Astrocyte (in vitro differentiated cells and primary cell): ENCODE results near the gene FMOD.

Source experiments
- EZH2 ChIP-seq: IDR thresholded peaks from 2 replicates; pipeline ENCODE4 v1.6.1; 2012; ENCODE audit warnings: mild to moderate bottlenecking, low read length, inconsistent platforms; ENCODE audit not compliant: insufficient read depth
- TF ChIP-seq, protein P1 (sequence below): IDR thresholded peaks from 2 replicates; pipeline ENCODE4 v1.5.1; 2011; ENCODE audit warnings: low read depth, mild to moderate bottlenecking, inconsistent platforms, low read length, moderate library complexity; ENCODE audit not compliant: insufficient read depth

DNA sequence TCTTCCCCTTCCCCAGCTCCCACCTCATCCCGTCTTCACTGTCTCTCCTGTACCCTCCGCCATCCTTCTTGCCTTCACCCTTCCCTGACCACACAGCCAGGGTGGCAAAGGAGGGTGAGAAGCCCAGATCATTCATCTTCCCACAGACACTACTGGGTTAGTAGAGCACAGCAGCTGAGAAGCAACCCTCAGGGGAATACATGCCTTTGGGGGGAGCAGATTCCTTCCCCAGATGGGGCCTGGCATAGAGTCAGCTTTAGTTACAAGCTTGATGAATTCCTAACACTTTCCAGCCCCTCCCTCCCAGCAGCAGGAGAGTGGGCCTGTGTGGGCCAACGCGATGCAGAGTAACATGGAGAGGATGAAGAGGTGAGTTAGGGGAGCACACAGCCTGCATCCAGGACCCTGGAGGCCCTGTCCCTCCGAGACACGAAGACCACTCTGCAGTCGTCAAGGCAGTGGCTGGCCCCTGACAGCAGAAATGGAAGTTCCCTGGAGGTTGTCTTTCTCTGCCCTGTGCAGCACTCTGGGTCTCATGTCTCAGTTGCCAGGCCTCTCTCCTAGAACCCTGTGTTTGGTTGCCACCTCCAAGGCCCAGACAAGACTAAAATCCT, 54.4 kb downstream of the FMOD start:
- TF ChIP-seq, protein P1, sequence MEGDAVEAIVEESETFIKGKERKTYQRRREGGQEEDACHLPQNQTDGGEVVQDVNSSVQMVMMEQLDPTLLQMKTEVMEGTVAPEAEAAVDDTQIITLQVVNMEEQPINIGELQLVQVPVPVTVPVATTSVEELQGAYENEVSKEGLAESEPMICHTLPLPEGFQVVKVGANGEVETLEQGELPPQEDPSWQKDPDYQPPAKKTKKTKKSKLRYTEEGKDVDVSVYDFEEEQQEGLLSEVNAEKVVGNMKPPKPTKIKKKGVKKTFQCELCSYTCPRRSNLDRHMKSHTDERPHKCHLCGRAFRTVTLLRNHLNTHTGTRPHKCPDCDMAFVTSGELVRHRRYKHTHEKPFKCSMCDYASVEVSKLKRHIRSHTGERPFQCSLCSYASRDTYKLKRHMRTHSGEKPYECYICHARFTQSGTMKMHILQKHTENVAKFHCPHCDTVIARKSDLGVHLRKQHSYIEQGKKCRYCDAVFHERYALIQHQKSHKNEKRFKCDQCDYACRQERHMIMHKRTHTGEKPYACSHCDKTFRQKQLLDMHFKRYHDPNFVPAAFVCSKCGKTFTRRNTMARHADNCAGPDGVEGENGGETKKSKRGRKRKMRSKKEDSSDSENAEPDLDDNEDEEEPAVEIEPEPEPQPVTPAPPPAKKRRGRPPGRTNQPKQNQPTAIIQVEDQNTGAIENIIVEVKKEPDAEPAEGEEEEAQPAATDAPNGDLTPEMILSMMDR = no peak
- TF ChIP-seq EZH2 = no peak
